Astrocyte of the spinal cord (primary cell): ENCODE results near the gene S100B.

Source experiments
- DNase-seq: peaks from one replicate; pipeline ENCODE4 v3.0.0; 2011; ENCODE audit warnings: low read depth, low spot score
- H3K4me3 ChIP-seq: 2 replicates; pipeline ENCODE4 v1.5.1; 2011; ENCODE audit warnings: low read depth, mild to moderate bottlenecking, low read length, moderate library complexity
- CTCF ChIP-seq: IDR thresholded peaks from 2 replicates; pipeline ENCODE4 v1.5.1; 2012; ENCODE audit warnings: low read depth, mild to moderate bottlenecking, low read length, inconsistent platforms
- in situ Hi-C: cut with HindIII; loops from 2 replicates; pipeline ENCODE4 v1.10.0; 2017; ENCODE audit warnings: low sequenced_read_pairs

The S100B gene

DNA sequence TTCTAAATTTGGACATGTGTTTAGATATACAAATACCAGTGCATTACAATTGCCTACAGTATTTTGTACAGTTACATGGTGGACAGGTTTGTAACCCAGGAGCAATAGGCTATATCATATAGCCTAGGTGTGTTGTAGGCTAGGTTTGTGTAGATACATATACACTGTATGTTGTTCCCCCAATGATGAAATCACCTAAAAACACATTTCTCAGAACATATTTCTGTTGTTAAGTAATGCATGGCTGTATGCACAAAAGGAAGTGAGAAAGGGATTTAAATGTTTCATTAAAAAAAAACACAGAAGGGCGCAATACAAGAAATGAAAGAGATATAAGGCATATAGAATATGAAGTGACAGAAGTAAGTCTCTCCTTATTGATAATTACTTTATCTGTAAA lies 32.0 kb downstream of the S100B start:
- H3K4me3 ChIP-seq = no peak overlapping the region
- in situ Hi-C loops = no loop called here
- TF ChIP-seq CTCF = no peak
- no peak for DNase-seq

- no peak for DNase-seq
- H3K4me3 ChIP-seq = no peak overlapping the region
- TF ChIP-seq CTCF = no peak
- in situ Hi-C loops = no loop called here
Measured at GRCh38 chr21:46570631-46571030, 34.3 kb downstream of the S100B start.

DNA sequence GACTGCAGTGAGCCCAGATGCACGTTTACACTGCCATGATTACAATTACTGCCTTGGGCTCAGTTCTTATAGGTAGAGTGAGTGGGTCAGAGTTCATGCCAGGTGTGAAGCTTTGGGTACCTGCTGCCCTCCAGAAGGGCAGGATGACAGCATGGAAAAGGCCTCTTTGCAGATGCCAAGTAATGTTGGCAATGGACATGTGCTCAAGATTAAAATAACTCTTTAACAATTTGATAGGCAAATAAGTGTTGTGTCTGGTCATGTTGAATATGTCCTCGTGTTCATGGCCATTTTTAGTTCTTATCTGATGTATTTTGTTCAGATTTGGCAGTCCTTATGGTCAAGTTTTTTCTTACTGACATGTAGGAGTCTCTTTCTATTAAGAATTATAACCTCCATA lies 34.8 kb downstream of the S100B start:
- in situ Hi-C loops = no loop called here
- no peak for DNase-seq

DNA sequence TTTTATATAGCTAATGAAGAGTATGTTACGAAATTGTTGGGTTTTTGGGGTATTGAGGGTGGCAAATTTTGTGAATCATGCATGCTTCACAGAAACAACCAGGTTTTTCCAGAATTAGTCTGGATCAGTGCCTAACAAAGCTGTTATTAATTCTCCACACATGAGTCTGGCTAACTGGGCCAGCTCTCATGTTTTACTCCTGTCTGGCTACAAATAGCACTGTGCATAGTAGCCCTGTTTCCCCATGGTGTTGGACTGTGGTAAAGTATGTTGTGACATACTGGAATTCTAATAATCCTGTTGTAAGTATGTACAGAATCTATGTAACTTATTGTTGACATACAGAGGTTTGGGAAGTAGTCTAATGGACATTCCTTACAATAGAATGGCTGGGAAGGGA lies 35.8 kb downstream of the S100B start:
- DNase-seq = no peak
- no peak overlapping the region for H3K4me3 ChIP-seq
- in situ Hi-C loops = no loop called here
- TF ChIP-seq CTCF = no peak

More for the DNA sequence above, 34.8 kb downstream of the S100B start:
- no peak overlapping the region for H3K4me3 ChIP-seq
- no peak for TF ChIP-seq CTCF

- no peak overlapping the region for H3K4me3 ChIP-seq
- TF ChIP-seq CTCF = no peak
- DNase-seq = no peak
- in situ Hi-C loops = no loop called here
Measured at GRCh38 chr21:46568562-46568961, 36.3 kb downstream of the S100B start.

GRCh38 chr21:46567348-46567747 lies 37.5 kb downstream of the S100B start:
- H3K4me3 ChIP-seq = no peak overlapping the region
- no peak for DNase-seq
- in situ Hi-C loops = no loop called here

More at GRCh38 chr21:46567348-46567747, 37.5 kb downstream of the S100B start:
- no peak for TF ChIP-seq CTCF
